ENCODE results near the gene SLC6A8.
"Not testable (repeated sequence)": the region's sequence is repeated elsewhere in the genome, so short reads cannot be mapped to it uniquely, and the experiment has no call there.

DNA sequence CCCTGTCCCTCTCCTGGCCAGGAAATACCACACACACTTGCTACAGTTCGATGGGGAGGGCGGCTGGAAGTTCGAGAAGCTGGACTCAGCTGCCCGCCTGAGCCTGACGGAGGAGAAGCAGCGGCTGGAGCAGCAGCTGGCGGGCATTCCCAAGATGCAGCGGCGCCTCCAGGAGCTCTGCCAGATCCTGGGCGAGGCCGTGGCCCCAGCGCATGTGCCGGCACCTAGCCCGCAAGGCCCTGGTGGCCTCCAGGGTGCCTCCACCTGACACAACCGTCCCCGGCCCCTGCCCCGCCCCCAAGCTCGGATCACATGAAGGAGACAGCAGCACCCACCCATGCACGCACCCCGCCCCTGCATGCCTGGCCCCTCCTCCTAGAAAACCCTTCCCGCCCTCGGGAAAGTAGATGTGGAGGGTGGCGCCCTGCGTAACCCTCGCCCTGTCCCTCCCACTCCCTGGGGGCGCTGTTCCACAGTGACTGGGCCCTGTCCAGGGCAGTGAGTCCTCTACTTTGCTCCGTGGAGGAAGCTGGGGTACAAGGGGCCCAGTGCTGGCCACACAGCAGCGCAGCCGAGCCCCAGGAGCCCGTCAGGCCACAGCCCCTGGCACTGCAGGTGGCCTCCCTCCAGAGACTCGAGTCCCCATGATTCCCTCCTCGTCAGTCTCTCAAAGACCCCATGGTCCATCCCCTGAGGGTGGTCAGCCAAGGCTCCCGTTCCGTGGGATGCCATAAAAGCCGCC lies 55.9 kb downstream of the SLC6A8 start:
- TF ChIP-seq, protein P1, sequence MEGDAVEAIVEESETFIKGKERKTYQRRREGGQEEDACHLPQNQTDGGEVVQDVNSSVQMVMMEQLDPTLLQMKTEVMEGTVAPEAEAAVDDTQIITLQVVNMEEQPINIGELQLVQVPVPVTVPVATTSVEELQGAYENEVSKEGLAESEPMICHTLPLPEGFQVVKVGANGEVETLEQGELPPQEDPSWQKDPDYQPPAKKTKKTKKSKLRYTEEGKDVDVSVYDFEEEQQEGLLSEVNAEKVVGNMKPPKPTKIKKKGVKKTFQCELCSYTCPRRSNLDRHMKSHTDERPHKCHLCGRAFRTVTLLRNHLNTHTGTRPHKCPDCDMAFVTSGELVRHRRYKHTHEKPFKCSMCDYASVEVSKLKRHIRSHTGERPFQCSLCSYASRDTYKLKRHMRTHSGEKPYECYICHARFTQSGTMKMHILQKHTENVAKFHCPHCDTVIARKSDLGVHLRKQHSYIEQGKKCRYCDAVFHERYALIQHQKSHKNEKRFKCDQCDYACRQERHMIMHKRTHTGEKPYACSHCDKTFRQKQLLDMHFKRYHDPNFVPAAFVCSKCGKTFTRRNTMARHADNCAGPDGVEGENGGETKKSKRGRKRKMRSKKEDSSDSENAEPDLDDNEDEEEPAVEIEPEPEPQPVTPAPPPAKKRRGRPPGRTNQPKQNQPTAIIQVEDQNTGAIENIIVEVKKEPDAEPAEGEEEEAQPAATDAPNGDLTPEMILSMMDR (IDR thresholded peaks at IDR 0.05): not testable (repeated sequence)
- TF ChIP-seq POLR2AphosphoS5 (IDR thresholded peaks at IDR 0.05): not testable (repeated sequence)

All from prostate gland (tissue), 2 donors.